ENCODE measurements around the gene CDKN2AIP.

- TF ChIP-seq CTCF (IDR thresholded peaks at IDR 0.05; ENCODE audit: poor library complexity) (no peak), EZH2 (IDR thresholded peaks at IDR 0.05; ENCODE audit: borderline replicate concordance) (no peak), EZH2phosphoT487 (IDR thresholded peaks at IDR 0.05; ENCODE audit: low read depth, severe bottlenecking, unreplicated experiment) (no peak)
These were observed 41.1 kb downstream of the CDKN2AIP start for GRCh38 chr4:183485411-183486160.
